HT1080 (cell line): ENCODE results near the gene BFSP2. TPM values are rescaled to one million over a fixed set of nuclear protein-coding genes. Genes with fewer than 3 reads are reported as not detected.
"Not testable (repeated sequence)": the region's sequence is repeated elsewhere in the genome, so short reads cannot be mapped to it uniquely, and the experiment has no call there.

Source experiments
- DNase-seq: peaks from one replicate; pipeline ENCODE4 v3.0.0-alpha.2; 2015; ENCODE audit warnings: low read depth
- total RNA-seq: library from RNA; depleted of rRNA; stranded (reverse); fragments of >200 nt; shearing (Covaris generic); gene quantifications from 2 replicates; pipeline ENCODE4 v1.2.3, GENCODE V29; 2014; rRNA removed

The BFSP2 gene
- total RNA-seq, 1 experiment from 2014 or later, result not detected

- peak; percentile 38 for DNase-seq
Measured at GRCh38 chr3:133512416-133513089, 112.7 kb downstream of the BFSP2 start.

- DNase-seq, result no peak
Measured at GRCh38 chr3:133514418-133514817, 114.6 kb downstream of the BFSP2 start.

GRCh38 chr3:133515127-133515526 lies 115.3 kb downstream of the BFSP2 start:
- DNase-seq, result no peak

- DNase-seq, result no peak
Measured at GRCh38 chr3:133520286-133520685, 120.4 kb downstream of the BFSP2 start.

- DNase-seq, result peak; percentile 47
Measured at GRCh38 chr3:133520938-133521337, 121.1 kb downstream of the BFSP2 start.

- no peak for DNase-seq
Measured at GRCh38 chr3:133521946-133522345, 122.1 kb downstream of the BFSP2 start.

GRCh38 chr3:133523758-133524157 lies 123.9 kb downstream of the BFSP2 start:
- not testable (repeated sequence) for DNase-seq

Other genes with a start within 250 kb of the BFSP2 start
- 224 and 227 TPM in 2 replicates for gene CDV3, start 173.6 kb downstream of the BFSP2 start, total RNA-seq